Activated T-helper 1 cell treated with anti-CD3 and anti-CD28 coated beads, Interleukin-2, amount 50 U/mL, for 16 hours (primary cell): ENCODE results near the gene MYO1E.
A peak's percentile ranks its signal among the peaks of the same experiment; 100 is the strongest.

ENCODE experiments used
- DNase-seq, 2 donors: peaks; one replicate each; pipeline ENCODE4 v3.0.0-alpha.2; 2020; ENCODE audit warnings: low read depth in 1 of 2, low spot score in 1 of 2

Gene MYO1E

GRCh38 chr15:59321000-59321689 is 51.5 kb downstream of the MYO1E start:
- no peak for DNase-seq

GRCh38 chr15:59317211-59317610 is 55.5 kb downstream of the MYO1E start:
- DNase-seq, result no peak

GRCh38 chr15:59315914-59316451 is 56.7 kb downstream of the MYO1E start:
- DNase-seq, result no peak

- no peak for DNase-seq
Measured at GRCh38 chr15:59313641-59314332, 58.9 kb downstream of the MYO1E start.

GRCh38 chr15:59312205-59312604 is 60.5 kb downstream of the MYO1E start:
- no peak for DNase-seq

GRCh38 chr15:59311195-59311594 is 61.5 kb downstream of the MYO1E start:
- DNase-seq, result no peak

GRCh38 chr15:59309405-59309804 is 63.3 kb downstream of the MYO1E start:
- no peak for DNase-seq

GRCh38 chr15:59307165-59307537 is 65.5 kb downstream of the MYO1E start:
- no peak for DNase-seq

GRCh38 chr15:59306520-59307164 is 66.0 kb downstream of the MYO1E start:
- no peak for DNase-seq

- no peak for DNase-seq
Measured at GRCh38 chr15:59304807-59305206, 67.9 kb downstream of the MYO1E start.

- no peak for DNase-seq
Measured at GRCh38 chr15:59304034-59304795, 68.5 kb downstream of the MYO1E start.

- DNase-seq, result no peak
Measured at GRCh38 chr15:59303633-59304032, 69.0 kb downstream of the MYO1E start.

- DNase-seq, result no peak
Measured at GRCh38 chr15:59303136-59303535, 69.5 kb downstream of the MYO1E start.

GRCh38 chr15:59301527-59301926 is 71.1 kb downstream of the MYO1E start:
- no peak for DNase-seq

GRCh38 chr15:59300618-59301139 is 72.0 kb downstream of the MYO1E start:
- no peak for DNase-seq

- peak; percentile 25 to 40 for DNase-seq
Measured at GRCh38 chr15:59299929-59300617, 72.6 kb downstream of the MYO1E start.

GRCh38 chr15:59298854-59299250 is 73.8 kb downstream of the MYO1E start:
- DNase-seq, result no peak

- peak in 1 of 2 donors; percentile 7 for DNase-seq
Measured at GRCh38 chr15:59298225-59298853, 74.3 kb downstream of the MYO1E start.

GRCh38 chr15:59296181-59296617 is 76.5 kb downstream of the MYO1E start:
- no peak for DNase-seq
